Body of pancreas (tissue), 4 donors: ENCODE data around the gene IFI44.

Source experiments
- CTCF ChIP-seq, 7 experiments: fragments of 450-650 bp in 4 of 7; fragments of 200-600 bp in 3 of 7; sonication (generic) in 3 of 7; IDR thresholded peaks; one replicate each; pipeline ENCODE4 v1.5.1; 2016 to 2019; ENCODE audit warnings: antibody characterized with exemption in 7 of 7
- POLR2A ChIP-seq, 3 donors: fragments of 450-650 bp; IDR thresholded peaks; one replicate each; pipeline ENCODE4 v1.6.1; 2016; ENCODE audit warnings: antibody characterized with exemption in 3 of 3, mild to moderate bottlenecking in 2 of 3

GRCh38 chr1:78647238-78647637, 2.4 kb upstream of the IFI44 start:
- TF ChIP-seq CTCF (IDR thresholded peaks at IDR 0.05) (no peak), POLR2A (IDR thresholded peaks at IDR 0.05) (no peak)
